ENCODE measurements around the gene CXorf49B.
"Not testable (repeated sequence)": the region's sequence is repeated elsewhere in the genome, so short reads cannot be mapped to it uniquely, and the experiment has no call there.

Gene CXorf49B

DNA sequence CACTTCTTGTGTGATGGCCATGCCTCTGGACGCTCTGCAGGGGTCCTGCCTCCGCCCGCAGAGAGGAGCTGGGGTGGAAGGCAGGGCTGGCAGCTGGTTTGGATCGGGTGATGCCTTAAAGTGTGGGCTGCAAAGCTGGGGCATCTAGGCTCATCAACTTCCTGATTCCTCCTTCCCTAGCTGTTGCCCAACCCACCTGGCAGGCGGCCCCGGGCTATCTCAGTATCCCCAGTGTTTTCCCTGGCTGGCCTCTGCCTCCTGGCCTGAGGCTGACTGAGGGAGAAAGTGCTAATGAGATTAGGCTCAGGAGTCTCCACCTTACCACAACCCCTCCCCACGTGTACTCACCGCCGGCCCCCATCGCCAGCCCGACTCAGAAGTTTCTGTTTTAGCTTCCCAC, 1.7 kb downstream of the CXorf49B start:
- not testable (repeated sequence) for H3K79me2 ChIP-seq (ENCODE audit: insufficient read depth, low read length); H3K27ac ChIP-seq (ENCODE audit: low read depth, low read length); H4K20me1 ChIP-seq (ENCODE audit: low read depth, low read length); H3K4me3 ChIP-seq (ENCODE audit: insufficient read depth, low read length, poor library complexity, severe bottlenecking); H3K9me3 ChIP-seq (ENCODE audit: insufficient read depth, low read length); H2AFZ ChIP-seq (ENCODE audit: low read depth, low read length, severe bottlenecking); H3K36me3 ChIP-seq (ENCODE audit: low read length); H3K27me3 ChIP-seq (ENCODE audit: low read length); H3F3A ChIP-seq (ENCODE audit: insufficient read depth); H3K9me2 ChIP-seq (replicated peaks; ENCODE audit: insufficient read depth, low read length); H3K4me2 ChIP-seq (ENCODE audit: low read depth, low read length, poor library complexity, severe bottlenecking); H3K9ac ChIP-seq (ENCODE audit: low read length)

DNA sequence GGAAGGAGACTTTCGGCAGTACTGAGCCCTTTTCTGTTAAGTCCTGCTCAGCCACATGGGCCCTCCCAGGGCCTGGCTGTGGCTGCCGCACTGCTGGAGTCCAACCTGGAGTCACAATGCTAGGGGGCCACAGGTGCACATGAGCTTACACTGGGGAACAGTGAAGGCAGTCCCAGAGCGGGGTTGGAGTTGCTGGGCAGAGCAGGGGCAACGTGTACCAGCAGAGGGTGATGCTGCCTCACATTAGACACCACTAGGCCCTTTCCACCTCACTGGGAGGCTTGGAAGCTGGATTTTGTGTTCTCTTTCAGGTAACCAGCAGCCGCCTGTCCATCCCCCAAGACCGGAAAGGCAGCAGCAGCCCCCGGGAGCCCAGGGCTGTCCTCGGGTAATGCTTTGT, 2.5 kb downstream of the CXorf49B start:
- not testable (repeated sequence) for H2AFZ ChIP-seq (ENCODE audit: low read depth, low read length, severe bottlenecking)

GRCh38 chrX:71767134-71767533, 4.0 kb downstream of the CXorf49B start:
- H3K9ac ChIP-seq (ENCODE audit: low read length); H3K4me2 ChIP-seq (ENCODE audit: low read depth, low read length, poor library complexity, severe bottlenecking); H3K79me2 ChIP-seq (ENCODE audit: insufficient read depth, low read length); H4K20me1 ChIP-seq (ENCODE audit: low read depth, low read length); H3K27ac ChIP-seq (ENCODE audit: low read depth, low read length); H3K36me3 ChIP-seq (ENCODE audit: low read length); H3K9me2 ChIP-seq (replicated peaks; ENCODE audit: insufficient read depth, low read length); H3K27me3 ChIP-seq (ENCODE audit: low read length); H3F3A ChIP-seq (ENCODE audit: insufficient read depth); H2AFZ ChIP-seq (ENCODE audit: low read depth, low read length, severe bottlenecking); H3K4me3 ChIP-seq (ENCODE audit: insufficient read depth, low read length, poor library complexity, severe bottlenecking); H3K9me3 ChIP-seq (ENCODE audit: insufficient read depth, low read length): not testable (repeated sequence)

More for the DNA sequence above, 2.5 kb downstream of the CXorf49B start:
- H4K20me1 ChIP-seq (ENCODE audit: low read depth, low read length); H3K9ac ChIP-seq (ENCODE audit: low read length); H3K4me3 ChIP-seq (ENCODE audit: insufficient read depth, low read length, poor library complexity, severe bottlenecking); H3K9me3 ChIP-seq (ENCODE audit: insufficient read depth, low read length); H3K27me3 ChIP-seq (ENCODE audit: low read length); H3K4me2 ChIP-seq (ENCODE audit: low read depth, low read length, poor library complexity, severe bottlenecking); H3F3A ChIP-seq (ENCODE audit: insufficient read depth); H3K79me2 ChIP-seq (ENCODE audit: insufficient read depth, low read length); H3K27ac ChIP-seq (ENCODE audit: low read depth, low read length); H3K36me3 ChIP-seq (ENCODE audit: low read length); H3K9me2 ChIP-seq (replicated peaks; ENCODE audit: insufficient read depth, low read length): not testable (repeated sequence)

- H3K27ac ChIP-seq (ENCODE audit: low read depth, low read length) = not testable (repeated sequence)
Measured at GRCh38 chrX:71778322-71778721, 15.2 kb downstream of the CXorf49B start.

DNA sequence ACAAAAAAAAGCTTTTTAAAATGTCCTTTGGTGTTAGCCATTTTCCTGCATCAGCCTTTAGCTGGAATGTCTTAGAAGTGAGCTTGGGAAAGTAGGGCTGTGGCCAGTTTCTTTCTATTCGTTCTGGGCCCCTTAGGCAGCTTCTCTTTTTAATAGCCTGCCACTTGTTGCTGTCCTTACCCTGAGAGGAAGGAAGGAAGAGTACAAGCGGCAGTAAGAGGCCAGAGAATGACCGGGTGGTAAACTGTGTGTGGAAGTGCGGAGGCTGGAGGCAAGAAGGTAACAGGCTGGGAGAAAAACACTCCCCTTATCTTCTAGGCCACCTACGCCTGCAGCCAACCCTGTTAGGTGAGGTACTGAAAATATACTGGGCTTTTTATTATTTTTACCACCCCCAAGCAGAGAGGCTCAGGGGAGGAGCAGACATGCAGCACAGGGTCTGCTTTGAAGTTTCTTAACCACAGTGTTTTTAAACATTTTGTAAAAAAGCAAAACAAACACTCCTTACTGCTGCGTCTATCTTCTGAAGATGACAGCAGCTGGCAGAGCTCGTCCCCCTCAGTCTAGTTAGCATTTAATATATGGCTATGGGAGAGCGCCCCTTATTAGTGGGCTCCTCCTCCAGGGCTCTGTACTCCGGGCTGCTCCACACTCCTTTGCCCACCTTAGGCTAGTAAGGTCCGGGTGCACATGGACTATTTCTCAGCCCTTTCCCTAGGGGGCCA, 19.2 kb downstream of the CXorf49B start:
- not testable (repeated sequence) for H3K27me3 ChIP-seq (ENCODE audit: low read length); H4K20me1 ChIP-seq (ENCODE audit: low read depth, low read length); H3K79me2 ChIP-seq (ENCODE audit: insufficient read depth, low read length); H3K9me3 ChIP-seq (ENCODE audit: insufficient read depth, low read length); H3K4me2 ChIP-seq (ENCODE audit: low read depth, low read length, poor library complexity, severe bottlenecking); H3K36me3 ChIP-seq (ENCODE audit: low read length); H2AFZ ChIP-seq (ENCODE audit: low read depth, low read length, severe bottlenecking); H3K27ac ChIP-seq (ENCODE audit: low read depth, low read length); H3K4me3 ChIP-seq (ENCODE audit: insufficient read depth, low read length, poor library complexity, severe bottlenecking); H3K9me2 ChIP-seq (replicated peaks; ENCODE audit: insufficient read depth, low read length); H3F3A ChIP-seq (ENCODE audit: insufficient read depth); H3K9ac ChIP-seq (ENCODE audit: low read length)

More at GRCh38 chrX:71778322-71778721, 15.2 kb downstream of the CXorf49B start:
- not testable (repeated sequence) for H3F3A ChIP-seq (ENCODE audit: insufficient read depth); H3K4me3 ChIP-seq (ENCODE audit: insufficient read depth, low read length, poor library complexity, severe bottlenecking); H3K9ac ChIP-seq (ENCODE audit: low read length); H3K27me3 ChIP-seq (ENCODE audit: low read length); H2AFZ ChIP-seq (ENCODE audit: low read depth, low read length, severe bottlenecking); H3K9me2 ChIP-seq (replicated peaks; ENCODE audit: insufficient read depth, low read length); H4K20me1 ChIP-seq (ENCODE audit: low read depth, low read length); H3K79me2 ChIP-seq (ENCODE audit: insufficient read depth, low read length); H3K9me3 ChIP-seq (ENCODE audit: insufficient read depth, low read length); H3K4me2 ChIP-seq (ENCODE audit: low read depth, low read length, poor library complexity, severe bottlenecking); H3K36me3 ChIP-seq (ENCODE audit: low read length)

DNA sequence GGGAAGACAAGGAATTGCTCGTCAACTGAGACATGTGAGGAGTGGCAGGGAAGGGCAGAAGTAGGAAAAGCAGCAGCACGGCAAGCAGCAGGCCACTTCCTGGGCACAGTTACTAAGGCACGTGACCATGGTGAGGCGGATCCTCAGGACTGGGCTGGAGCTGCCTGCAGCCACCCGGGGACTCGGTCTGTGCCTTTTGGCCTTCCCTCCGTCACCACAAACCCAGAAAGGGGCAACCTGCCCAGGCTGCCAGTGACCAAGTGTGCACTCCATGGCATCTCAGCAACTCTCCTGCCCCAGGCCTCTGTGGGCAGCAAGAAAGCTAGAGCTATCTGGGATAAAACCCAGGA, 19.8 kb downstream of the CXorf49B start:
- not testable (repeated sequence) for H3K4me3 ChIP-seq (ENCODE audit: insufficient read depth, low read length, poor library complexity, severe bottlenecking); H3K36me3 ChIP-seq (ENCODE audit: low read length); H4K20me1 ChIP-seq (ENCODE audit: low read depth, low read length); H3K4me2 ChIP-seq (ENCODE audit: low read depth, low read length, poor library complexity, severe bottlenecking); H3F3A ChIP-seq (ENCODE audit: insufficient read depth); H3K9me2 ChIP-seq (replicated peaks; ENCODE audit: insufficient read depth, low read length); H3K27me3 ChIP-seq (ENCODE audit: low read length); H3K9ac ChIP-seq (ENCODE audit: low read length); H3K79me2 ChIP-seq (ENCODE audit: insufficient read depth, low read length); H3K9me3 ChIP-seq (ENCODE audit: insufficient read depth, low read length); H3K27ac ChIP-seq (ENCODE audit: low read depth, low read length); H2AFZ ChIP-seq (ENCODE audit: low read depth, low read length, severe bottlenecking)

DNA sequence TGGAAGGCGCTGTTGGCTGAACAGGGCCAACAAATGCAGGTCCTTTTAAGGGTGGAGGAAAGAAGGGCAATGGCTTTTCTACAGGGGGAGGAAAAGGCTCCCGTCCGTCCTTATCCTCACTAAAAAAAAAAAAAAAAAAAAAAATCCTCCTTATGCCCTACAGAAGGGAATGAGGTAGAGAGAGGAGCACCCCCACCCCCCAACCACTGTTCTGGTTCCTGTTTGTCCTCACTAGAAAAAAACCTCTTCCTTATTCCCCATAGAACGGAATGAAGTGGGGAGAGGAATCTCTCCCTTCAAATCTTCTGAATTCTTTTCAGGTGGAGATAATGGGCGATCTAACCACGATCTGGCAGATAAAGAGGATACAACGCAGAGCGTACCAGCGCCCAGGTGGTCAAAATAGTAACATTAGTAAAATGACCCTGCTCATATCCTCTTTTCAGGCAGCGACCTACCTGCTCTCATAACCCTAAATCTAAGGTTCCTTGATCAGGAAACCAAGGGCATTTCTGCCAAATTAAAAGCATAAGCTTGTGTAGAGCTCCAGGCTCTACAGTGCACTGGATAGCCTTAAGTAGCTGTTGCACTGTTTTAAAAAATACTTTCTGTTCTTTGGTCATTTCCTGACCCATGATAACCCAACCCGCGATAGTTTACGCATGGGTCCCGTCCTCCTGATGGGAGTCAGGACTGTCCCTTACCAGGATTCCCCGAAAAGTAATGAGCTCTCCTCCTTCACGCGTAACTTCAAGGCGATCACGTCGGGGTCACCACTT, 20.6 kb downstream of the CXorf49B start:
- H3K27ac ChIP-seq (ENCODE audit: low read depth, low read length); H3K27me3 ChIP-seq (ENCODE audit: low read length); H3K4me2 ChIP-seq (ENCODE audit: low read depth, low read length, poor library complexity, severe bottlenecking); H3K9me3 ChIP-seq (ENCODE audit: insufficient read depth, low read length); H3K36me3 ChIP-seq (ENCODE audit: low read length); H3K9me2 ChIP-seq (replicated peaks; ENCODE audit: insufficient read depth, low read length); H4K20me1 ChIP-seq (ENCODE audit: low read depth, low read length); H3K79me2 ChIP-seq (ENCODE audit: insufficient read depth, low read length); H3K4me3 ChIP-seq (ENCODE audit: insufficient read depth, low read length, poor library complexity, severe bottlenecking); H3F3A ChIP-seq (ENCODE audit: insufficient read depth); H2AFZ ChIP-seq (ENCODE audit: low read depth, low read length, severe bottlenecking); H3K9ac ChIP-seq (ENCODE audit: low read length): not testable (repeated sequence)

DNA sequence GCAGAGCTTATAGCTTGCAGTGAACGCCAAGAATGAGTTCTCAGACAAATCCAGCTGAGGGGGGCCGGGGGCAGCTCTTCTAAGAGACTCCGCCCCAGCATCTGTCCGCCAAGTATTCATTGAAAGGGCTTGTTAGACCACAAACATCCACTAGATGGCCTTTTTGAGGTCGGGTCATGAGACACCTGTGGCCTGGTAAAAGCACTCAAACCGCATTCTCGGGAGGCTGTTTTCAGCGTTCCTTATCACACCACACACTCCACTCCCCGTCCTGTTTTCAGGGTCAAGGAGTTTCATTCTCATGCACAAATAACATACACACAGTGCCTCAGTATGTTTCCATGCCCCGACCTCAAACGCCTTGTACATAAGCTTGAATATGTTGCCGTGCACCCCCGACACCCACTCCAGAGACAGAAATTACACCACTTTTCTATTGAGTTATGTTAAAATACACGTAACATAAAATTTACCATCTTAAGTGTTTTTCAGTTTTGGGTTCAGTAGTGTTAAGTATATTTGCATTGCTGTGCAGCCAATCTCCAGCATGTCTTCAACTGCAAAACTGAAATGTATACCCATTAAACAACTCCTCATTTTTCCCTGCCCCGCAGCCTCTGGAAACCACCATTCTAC, 21.3 kb downstream of the CXorf49B start:
- H3K27me3 ChIP-seq (ENCODE audit: low read length); H3K4me2 ChIP-seq (ENCODE audit: low read depth, low read length, poor library complexity, severe bottlenecking); H3K27ac ChIP-seq (ENCODE audit: low read depth, low read length); H3F3A ChIP-seq (ENCODE audit: insufficient read depth); H3K9me3 ChIP-seq (ENCODE audit: insufficient read depth, low read length); H2AFZ ChIP-seq (ENCODE audit: low read depth, low read length, severe bottlenecking); H3K4me3 ChIP-seq (ENCODE audit: insufficient read depth, low read length, poor library complexity, severe bottlenecking); H3K9me2 ChIP-seq (replicated peaks; ENCODE audit: insufficient read depth, low read length); H4K20me1 ChIP-seq (ENCODE audit: low read depth, low read length); H3K36me3 ChIP-seq (ENCODE audit: low read length); H3K79me2 ChIP-seq (ENCODE audit: insufficient read depth, low read length); H3K9ac ChIP-seq (ENCODE audit: low read length): not testable (repeated sequence)

All from SU-DHL-6 (cell line).